Neuronal stem cell (in vitro differentiated cells): ENCODE data around the gene ZNF469.

Experiments
- DNase-seq: peaks from one replicate; pipeline ENCODE4 v3.0.0-alpha.2; 2013; ENCODE audit warnings: low spot score
- H2AFZ ChIP-seq: one replicate; pipeline ENCODE4 v1.6.1; 2013; ENCODE audit warnings: mild to moderate bottlenecking, low read length, inconsistent platforms
- H2AK5ac ChIP-seq: 2 replicates; pipeline ENCODE4 v1.6.1; 2013; ENCODE audit warnings: low read depth, mild to moderate bottlenecking, inconsistent platforms, low read length, moderate library complexity, mixed read lengths
- H2BK120ac ChIP-seq: 2 replicates; pipeline ENCODE4 v1.6.1; 2013; ENCODE audit warnings: low read depth, mild to moderate bottlenecking, inconsistent platforms, low read length, moderate library complexity, mixed read lengths
- H2BK12ac ChIP-seq: one replicate; pipeline ENCODE4 v1.6.1; 2013; ENCODE audit warnings: low read length, inconsistent platforms
- H2BK15ac ChIP-seq: 2 replicates; pipeline ENCODE4 v1.6.1; 2013; ENCODE audit warnings: mild to moderate bottlenecking, low read length, inconsistent platforms, mixed read lengths
- H2BK5ac ChIP-seq: one replicate; pipeline ENCODE4 v1.6.1; 2013; ENCODE audit warnings: inconsistent platforms, mild to moderate bottlenecking, low read length, moderate library complexity
- H3K14ac ChIP-seq: one replicate; pipeline ENCODE4 v1.6.1; 2013; ENCODE audit warnings: low read length, inconsistent platforms
- H3K18ac ChIP-seq: 2 replicates; pipeline ENCODE4 v1.6.1; 2013; ENCODE audit warnings: low read length, inconsistent platforms
- H3K23ac ChIP-seq: 2 replicates; pipeline ENCODE4 v1.6.1; 2013; ENCODE audit warnings: low read depth, mild to moderate bottlenecking, mixed read lengths, low read length, inconsistent platforms; ENCODE audit not compliant: poor library complexity
- H3K27ac ChIP-seq: replicated peaks from 3 replicates; pipeline ENCODE4 v1.5.1; 2013; ENCODE audit warnings: low read length, inconsistent platforms
- H3K27me3 ChIP-seq, 3 experiments: 2 replicates each; pipeline ENCODE4 v1.6.1; 2013; ENCODE audit warnings: low read length in 3 of 3, mild to moderate bottlenecking in 2 of 3, inconsistent platforms in 1 of 3, low read depth in 1 of 3, mixed read lengths in 1 of 3, moderate library complexity in 1 of 3; ENCODE audit not compliant: control insufficient read depth in 3 of 3, insufficient read depth in 3 of 3
- H3K36me3 ChIP-seq, 2 donors: replicated peaks in 1 of 2; 2 replicates each; pipeline ENCODE4 v1.6.1; 2013; ENCODE audit warnings: low read length in 2 of 2; ENCODE audit not compliant: control insufficient read depth in 2 of 2, insufficient read depth in 2 of 2
- H3K4ac ChIP-seq: 2 replicates; pipeline ENCODE4 v1.6.1; 2013; ENCODE audit warnings: inconsistent platforms, mild to moderate bottlenecking, low read length, moderate library complexity
- H3K4me1 ChIP-seq, 2 donors: 1 replicate in 1 of 2; 2 replicates in 1 of 2; pipeline ENCODE4 v1.6.1; 2013; ENCODE audit warnings: low read length in 2 of 2, low read depth in 1 of 2; ENCODE audit not compliant: control insufficient read depth in 2 of 2, insufficient read depth in 1 of 2
- H3K4me2 ChIP-seq: one replicate; pipeline ENCODE4 v1.6.1; 2013; ENCODE audit warnings: mild to moderate bottlenecking, low read length, inconsistent platforms; ENCODE audit not compliant: insufficient read depth, poor library complexity, severe bottlenecking
- H3K4me3 ChIP-seq, 2 donors: 2 replicates each; pipeline ENCODE4 v1.5.1; 2013; ENCODE audit warnings: low read length in 2 of 2, mild to moderate bottlenecking in 2 of 2, inconsistent platforms in 1 of 2, moderate library complexity in 1 of 2
- H3K79me1 ChIP-seq: one replicate; pipeline ENCODE4 v1.6.1; 2013; ENCODE audit warnings: low read depth, mild to moderate bottlenecking, inconsistent platforms, low read length, moderate library complexity
- H3K9ac ChIP-seq: one replicate; pipeline ENCODE4 v1.6.1; 2013; ENCODE audit warnings: mild to moderate bottlenecking, low read depth, low read length, inconsistent platforms; ENCODE audit not compliant: poor library complexity
- H3K9me3 ChIP-seq, 2 donors: replicated peaks in 1 of 2; 2 replicates each; pipeline versions ENCODE3 to v1.6.1; 2013; ENCODE audit warnings: low read length in 2 of 2, mild to moderate bottlenecking in 2 of 2, inconsistent platforms in 1 of 2, low read depth in 1 of 2, mixed read lengths in 1 of 2, moderate library complexity in 1 of 2; ENCODE audit not compliant: control insufficient read depth in 2 of 2, insufficient read depth in 1 of 2
- H4K8ac ChIP-seq: one replicate; pipeline ENCODE4 v1.6.1; 2013; ENCODE audit warnings: low read depth, mild to moderate bottlenecking, inconsistent platforms, low read length, moderate library complexity
- H4K91ac ChIP-seq: one replicate; pipeline ENCODE4 v1.6.1; 2013; ENCODE audit warnings: low read length, low read depth, mild to moderate bottlenecking, inconsistent platforms; ENCODE audit not compliant: poor library complexity
- WGBS, 2 donors: extraction: QIAGEN DNeasy Blood & Tissue Kit; methylation state at CpG; one replicate each; pipeline ENCODE4 v1.1.7; 2013; ENCODE audit warnings: missing lambda C conversion rate in 2 of 2, mixed read lengths in 1 of 2; ENCODE audit not compliant: insufficient read length in 2 of 2, insufficient replicate concordance in 1 of 2; ENCODE audit errors: extremely low coverage in 2 of 2; 5-methylcytosine and 5-hydroxymethylcytosine counted together

The ZNF469 gene

DNA sequence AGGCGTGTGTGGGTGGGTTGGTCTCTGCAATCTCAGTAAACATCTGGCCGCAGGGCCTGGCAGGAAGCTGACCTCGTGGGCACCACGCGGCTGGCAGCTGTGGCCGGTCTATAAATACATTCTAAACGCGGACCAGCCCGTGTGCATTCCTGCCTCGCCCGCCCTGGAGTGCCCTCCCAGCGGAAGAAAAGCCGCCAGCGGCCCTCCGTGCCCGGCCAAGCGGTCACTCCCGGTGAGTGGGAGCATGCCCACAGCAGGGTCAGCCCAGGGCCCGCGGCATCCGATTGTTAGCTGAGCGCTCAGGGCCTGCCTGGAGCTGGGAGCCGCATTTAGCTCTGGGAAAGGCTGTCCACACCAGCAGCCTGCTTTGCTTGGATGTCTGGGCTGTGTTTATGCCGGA is 10.3 kb downstream of the ZNF469 start:
- DNase-seq = no peak
- H2BK12ac ChIP-seq = no peak overlapping the region

DNA sequence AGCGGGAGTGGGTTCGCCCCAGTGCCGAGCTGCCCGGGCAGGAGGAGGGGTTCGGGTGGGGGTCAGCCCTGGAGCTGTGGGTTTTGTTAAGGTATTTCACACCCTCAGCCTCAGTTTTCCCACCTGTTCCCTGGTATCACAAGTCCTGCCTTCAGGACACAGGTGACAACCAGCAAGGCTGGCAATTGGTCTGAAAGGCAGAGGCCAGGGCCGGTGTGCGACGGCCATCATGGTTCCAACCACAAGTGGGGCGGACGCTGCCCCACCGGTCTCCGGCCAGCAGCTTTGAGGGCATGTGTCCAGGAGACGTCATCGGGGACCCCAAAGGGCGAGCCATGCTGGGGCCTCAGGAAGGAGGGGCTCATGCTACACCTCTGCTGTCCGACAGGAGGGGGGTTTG is 10.8 kb downstream of the ZNF469 start:
- Histone ChIP-seq H3K23ac (peak overlapping the region; percentile 65), H3K27me3 (peaks cover 0 to 80% (median 0%) of the 10 kb centered on the region in 3 experiments), H3K4me1 (no peaks in the 10 kb centered on the region), H2BK12ac (no peak overlapping the region), H2BK120ac (peak overlapping the region; percentile 81), H2AK5ac (peak overlapping the region; percentile 21), H2AFZ (no peak overlapping the region), H3K4me2 (no peak overlapping the region), H3K18ac (peak overlapping the region; percentile 80), H3K27ac (no peak overlapping the region), H3K14ac (peak overlapping the region; percentile 94), H4K91ac (no peak overlapping the region), H3K36me3 (no peaks in the 10 kb centered on the region), H3K9me3 (peaks cover 0 to 5% of the 10 kb centered on the region in 2 donors), H2BK15ac (no peak overlapping the region), H3K4me3 (no peak overlapping the region), H3K4ac (no peak overlapping the region), H2BK5ac (peak overlapping the region; percentile 53), H4K8ac (no peak overlapping the region), H3K79me1 (no peaks in the 10 kb centered on the region), H3K9ac (no peak overlapping the region)
- no peak for DNase-seq
- WGBS, 2 donors = no CpG with 5 or more reads among the region's 16 CpGs

More for the DNA sequence above, 10.3 kb downstream of the ZNF469 start:
- H3K23ac ChIP-seq = peak overlapping the region; percentile 43
- H3K14ac ChIP-seq = no peak overlapping the region
- H3K4me2 ChIP-seq = no peak overlapping the region
- H2BK120ac ChIP-seq = peak overlapping the region; percentile 61
- no peak overlapping the region for H2AFZ ChIP-seq
- H3K4ac ChIP-seq = no peak overlapping the region
- no peaks in the 10 kb centered on the region for H3K79me1 ChIP-seq
- WGBS, 2 donors = no CpG with 5 or more reads among the region's 24 CpGs
- H4K91ac ChIP-seq = peak overlapping the region; percentile 79
- no peak overlapping the region for H2BK15ac ChIP-seq
- peak overlapping the region in 1 of 2 donors; percentile 48 for H3K4me3 ChIP-seq
- peaks cover 0 to 85% (median 0%) of the 10 kb centered on the region in 3 experiments for H3K27me3 ChIP-seq
- H2AK5ac ChIP-seq = peak overlapping the region; percentile 56
- peaks cover 0 to 2% of the 10 kb centered on the region in 2 donors for H3K9me3 ChIP-seq
- H4K8ac ChIP-seq = no peak overlapping the region
- no peak overlapping the region for H3K27ac ChIP-seq
- H2BK5ac ChIP-seq = peak overlapping the region; percentile 53
- no peak overlapping the region for H3K9ac ChIP-seq
- H3K18ac ChIP-seq = no peak overlapping the region
- no peaks in the 10 kb centered on the region for H3K36me3 ChIP-seq
- no peaks in the 10 kb centered on the region for H3K4me1 ChIP-seq

DNA sequence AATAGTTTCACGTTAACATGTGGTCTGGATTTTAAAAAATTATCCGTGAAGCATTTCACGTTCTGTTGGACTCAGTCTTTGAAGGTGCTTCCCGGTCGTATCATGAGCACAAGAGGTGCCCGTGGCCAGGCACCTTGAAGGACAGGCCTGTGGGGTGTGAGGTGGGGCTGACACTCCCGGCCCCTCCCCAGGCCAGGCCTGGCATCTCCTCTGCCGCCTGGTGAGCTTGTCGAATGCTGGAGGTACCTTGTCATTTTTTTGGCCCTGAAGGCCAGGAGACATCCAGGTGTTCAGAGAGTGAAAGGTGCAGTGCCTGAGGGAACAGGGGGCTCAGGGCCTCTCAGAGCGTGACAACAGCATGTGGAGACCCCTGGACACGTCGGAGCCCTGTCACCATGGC is 11.7 kb downstream of the ZNF469 start:
- no peak overlapping the region for H2BK12ac ChIP-seq
- DNase-seq = no peak
- peak overlapping the region; percentile 37 for H3K4ac ChIP-seq
- peak overlapping the region; percentile 26 for H2AK5ac ChIP-seq
- H3K27me3 ChIP-seq = peaks cover 0 to 72% (median 0%) of the 10 kb centered on the region in 3 experiments
- no peak overlapping the region for H4K91ac ChIP-seq
- no peak overlapping the region for H2BK120ac ChIP-seq
- peak overlapping the region in 1 of 2 donors; percentile 44 for H3K4me3 ChIP-seq
- H3K23ac ChIP-seq = peak overlapping the region; percentile 43
- no peaks in the 10 kb centered on the region for H3K36me3 ChIP-seq
- no peak overlapping the region for H2BK5ac ChIP-seq
- no peak overlapping the region for H3K27ac ChIP-seq
- WGBS, 2 donors = no CpG with 5 or more reads among the region's 12 CpGs
- no peak overlapping the region for H3K9ac ChIP-seq
- H2AFZ ChIP-seq = no peak overlapping the region
- no peaks in the 10 kb centered on the region for H3K79me1 ChIP-seq
- H3K4me2 ChIP-seq = no peak overlapping the region
- no peak overlapping the region for H2BK15ac ChIP-seq
- H3K4me1 ChIP-seq = no peaks in the 10 kb centered on the region
- H3K9me3 ChIP-seq = peaks cover 0 to 5% of the 10 kb centered on the region in 2 donors
- H3K14ac ChIP-seq = no peak overlapping the region
- H4K8ac ChIP-seq = no peak overlapping the region
- peak overlapping the region; percentile 48 for H3K18ac ChIP-seq

DNA sequence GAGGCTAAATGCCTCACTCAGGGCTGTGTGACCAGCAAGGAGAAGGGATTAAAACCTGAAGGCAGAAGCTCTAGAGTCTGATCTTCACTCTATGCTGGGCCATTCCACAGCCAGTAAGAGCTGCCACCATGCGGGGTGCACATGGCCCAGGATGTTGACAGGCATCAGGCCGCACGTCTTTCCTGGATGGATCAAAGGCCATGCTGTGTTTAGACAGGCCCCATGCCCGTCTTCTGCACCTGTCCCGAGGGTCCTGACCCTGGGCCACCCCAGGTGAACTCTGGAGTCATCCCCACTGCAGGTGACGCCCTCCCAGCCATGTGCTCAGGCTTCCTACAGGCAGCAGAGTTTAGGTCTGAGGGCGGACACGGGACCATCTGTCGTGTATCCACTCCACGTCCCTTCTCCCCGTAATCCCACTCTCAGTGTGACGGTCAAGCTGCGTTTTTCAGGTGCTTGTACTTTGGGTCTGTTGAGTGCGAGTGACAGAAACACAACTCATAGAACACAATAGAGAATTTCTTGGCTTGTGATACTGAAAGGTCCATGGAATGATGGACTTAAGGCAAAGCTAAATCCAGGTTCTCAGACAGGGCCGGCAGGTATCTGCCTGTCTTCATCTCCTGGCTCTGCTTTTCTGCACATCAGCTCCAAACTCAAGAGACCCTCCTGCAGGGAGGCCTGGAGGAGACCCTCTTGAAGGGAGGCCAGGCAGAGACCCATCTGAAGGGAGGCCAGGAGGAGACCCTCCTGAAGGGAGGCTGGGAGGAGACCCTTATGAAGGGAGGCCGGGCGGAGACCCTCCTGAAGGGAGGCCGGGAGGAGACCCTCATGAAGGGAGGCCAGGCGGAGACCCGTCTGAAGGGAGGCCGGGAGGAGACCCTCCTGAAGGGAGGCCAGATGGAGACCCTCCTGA is 13.2 kb downstream of the ZNF469 start:
- H2BK120ac ChIP-seq = no peak overlapping the region
- DNase-seq = no peak
- H2BK15ac ChIP-seq = no peak overlapping the region
- no peaks in the 10 kb centered on the region for H3K36me3 ChIP-seq
- no peak overlapping the region for H2AK5ac ChIP-seq
- H4K91ac ChIP-seq = no peak overlapping the region
- H3K4ac ChIP-seq = no peak overlapping the region
- H3K9me3 ChIP-seq = peaks cover 0 to 5% of the 10 kb centered on the region in 2 donors
- H3K27me3 ChIP-seq = peaks cover 0 to 57% (median 0%) of the 10 kb centered on the region in 3 experiments
- H3K9ac ChIP-seq = no peak overlapping the region
- no peak overlapping the region for H3K14ac ChIP-seq
- no peaks in the 10 kb centered on the region for H3K79me1 ChIP-seq
- no peak overlapping the region for H2BK12ac ChIP-seq
- no peak overlapping the region for H3K4me3 ChIP-seq
- H2BK5ac ChIP-seq = no peak overlapping the region
- H3K18ac ChIP-seq = no peak overlapping the region
- WGBS, 2 donors = no CpG with 5 or more reads among the region's 21 CpGs
- no peak overlapping the region for H3K27ac ChIP-seq
- H4K8ac ChIP-seq = no peak overlapping the region
- peak overlapping the region; percentile 52 for H3K23ac ChIP-seq
- H3K4me2 ChIP-seq = no peak overlapping the region
- no peaks in the 10 kb centered on the region for H3K4me1 ChIP-seq
- no peak overlapping the region for H2AFZ ChIP-seq
